GM12878 (cell line): ENCODE results near the gene ERFL. TPM values are rescaled to one million over a fixed set of nuclear protein-coding genes. Genes with fewer than 3 reads are reported as not detected.

Experiments used
- BHLHE40 ChIP-seq, 2 experiments: fragments of 450-650 bp in 1 of 2; IDR thresholded peaks; 2 replicates each; pipeline ENCODE4 v1.6.1; 2011 to 2017; ENCODE audit warnings: low read depth in 2 of 2, borderline replicate concordance in 1 of 2, improper control_type of control experiment in 1 of 2, low read length in 1 of 2, mild to moderate bottlenecking in 1 of 2
- MEF2B ChIP-seq: fragments of 450-650 bp; IDR thresholded peaks from 2 replicates; pipeline ENCODE4 v1.6.1; 2018; ENCODE audit warnings: mild to moderate bottlenecking, moderate library complexity; ENCODE audit not compliant: partially characterized antibody, poor library complexity, severe bottlenecking
- RBBP5 ChIP-seq: fragments of 200-600 bp; sonication (generic); conservative IDR thresholded peaks from 2 replicates; pipeline ENCODE4 v1.6.1; 2016
- RELB ChIP-seq: fragments of 450-650 bp; IDR thresholded peaks from 2 replicates; pipeline ENCODE4 v1.6.1; 2017; ENCODE audit warnings: low read depth, mild to moderate bottlenecking, moderate library complexity
- REST ChIP-seq: IDR thresholded peaks from 2 replicates; pipeline ENCODE4 v1.6.1; 2012; ENCODE audit warnings: mild to moderate bottlenecking, low read depth, low read length
- RFX5 ChIP-seq: IDR thresholded peaks from 2 replicates; pipeline ENCODE4 v1.6.1; 2011; ENCODE audit warnings: low read depth, low read length, improper control_type of control experiment
- STAT1 ChIP-seq: fragments of 450-650 bp; conservative IDR thresholded peaks from 2 replicates; pipeline ENCODE4 v1.6.1; 2014; ENCODE audit warnings: antibody characterized with exemption, mild to moderate bottlenecking
- polyA plus RNA-seq, 11 experiments: library from polyadenylated mRNA; depleted of rRNA in 4 of 11; unstranded in 6 of 11; stranded (reverse) in 5 of 11; fragments of >200 nt; fragmentation: Nextera tagmentation in 4 of 11; fragmentation: Illumina TruSeq in 1 of 11; extraction: Ambion mirVana in 4 of 11; extraction: Trizol in 1 of 11; gene quantifications; 1 replicate in 1 of 11; 2 replicates in 10 of 11; pipeline versions ENCODE4 v1.2.1 to v1.2.3, GENCODE V29; 2011 to 2016; ENCODE audit warnings: inconsistent platforms in 2 of 11, missing spikeins in 2 of 11, low read depth in 1 of 11
- total RNA-seq, 4 experiments: library from RNA; depleted of rRNA in 3 of 4; stranded (reverse); fragments of >200 nt in 3 of 4; fragmentation: Illumina TruSeq in 1 of 4; extraction: Trizol in 1 of 4; gene quantifications; 2 replicates each; pipeline versions ENCODE4 v1.2.1 to v1.2.3, GENCODE V29; 2013 to 2021

The ERFL gene
- total and polyA plus RNA-seq, 10 of the 15 experiments (the other 5 are each of a cell fraction or from before 2014, with no cell fraction given), result 0.04 to 0.10 (median 0.05) TPM; not detected in 7

- no peak for TF ChIP-seq BHLHE40 (IDR thresholded peaks at IDR 0.05; ENCODE audit: borderline replicate concordance in 1 of 2, low read depth in 2 of 2, low read length in 1 of 2)
- TF ChIP-seq RBBP5, result no peak
- TF ChIP-seq MEF2B, result no peak
- no peak for TF ChIP-seq REST
- no peak for TF ChIP-seq RFX5
- no peak for TF ChIP-seq STAT1
- TF ChIP-seq RELB, result no peak
- TF ChIP-seq, all 136 proteins: peak for 0
Measured at GRCh38 chr19:41903193-41903953, 24.9 kb downstream of the ERFL start (continued).
